ACC112 (cell line): Measurements from ENCODE around the gene CHRDL1.
"Not testable (repeated sequence)": the region's sequence is repeated elsewhere in the genome, so short reads cannot be mapped to it uniquely, and the experiment has no call there.

Source experiments
- H2AFZ ChIP-seq: fragments of 200-600 bp; sonication (generic); one replicate; pipeline ENCODE4 v1.6.0; 2017; ENCODE audit warnings: antibody characterized with exemption, low read length; ENCODE audit not compliant: unreplicated experiment
- H3K27ac ChIP-seq: fragments of 200-600 bp; sonication (generic); 2 replicates; pipeline ENCODE4 v1.5.1; 2014; ENCODE audit warnings: low read depth, mild to moderate bottlenecking, antibody characterized with exemption, low read length, moderate library complexity
- H3K27me3 ChIP-seq: fragments of 200-600 bp; sonication (generic); 2 replicates; pipeline ENCODE4 v1.6.1; 2014; ENCODE audit warnings: mild to moderate bottlenecking, antibody characterized with exemption, low read length, moderate library complexity, mixed read lengths; ENCODE audit not compliant: insufficient read depth
- H3K36me3 ChIP-seq: fragments of 200-600 bp; sonication (generic); 2 replicates; pipeline ENCODE4 v1.6.1; 2016; ENCODE audit warnings: mild to moderate bottlenecking, antibody characterized with exemption, low read length, moderate library complexity, mixed read lengths; ENCODE audit not compliant: insufficient read depth
- H3K4me1 ChIP-seq: fragments of 200-600 bp; sonication (generic); one replicate; pipeline ENCODE4 v1.6.1; 2016; ENCODE audit warnings: low read length, mixed read lengths; ENCODE audit not compliant: insufficient read depth, unreplicated experiment, control insufficient read depth
- H3K4me3 ChIP-seq: fragments of 200-600 bp; sonication (generic); 2 replicates; pipeline ENCODE4 v1.5.1; 2014; ENCODE audit warnings: mild to moderate bottlenecking, low read depth, low read length
- H3K79me2 ChIP-seq: fragments of 200-600 bp; sonication (generic); one replicate; pipeline ENCODE4 v1.6.0; 2016; ENCODE audit warnings: low read length; ENCODE audit not compliant: control insufficient read depth, unreplicated experiment, insufficient read depth

CHRDL1 gene, protein sequence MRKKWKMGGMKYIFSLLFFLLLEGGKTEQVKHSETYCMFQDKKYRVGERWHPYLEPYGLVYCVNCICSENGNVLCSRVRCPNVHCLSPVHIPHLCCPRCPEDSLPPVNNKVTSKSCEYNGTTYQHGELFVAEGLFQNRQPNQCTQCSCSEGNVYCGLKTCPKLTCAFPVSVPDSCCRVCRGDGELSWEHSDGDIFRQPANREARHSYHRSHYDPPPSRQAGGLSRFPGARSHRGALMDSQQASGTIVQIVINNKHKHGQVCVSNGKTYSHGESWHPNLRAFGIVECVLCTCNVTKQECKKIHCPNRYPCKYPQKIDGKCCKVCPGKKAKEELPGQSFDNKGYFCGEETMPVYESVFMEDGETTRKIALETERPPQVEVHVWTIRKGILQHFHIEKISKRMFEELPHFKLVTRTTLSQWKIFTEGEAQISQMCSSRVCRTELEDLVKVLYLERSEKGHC

DNA sequence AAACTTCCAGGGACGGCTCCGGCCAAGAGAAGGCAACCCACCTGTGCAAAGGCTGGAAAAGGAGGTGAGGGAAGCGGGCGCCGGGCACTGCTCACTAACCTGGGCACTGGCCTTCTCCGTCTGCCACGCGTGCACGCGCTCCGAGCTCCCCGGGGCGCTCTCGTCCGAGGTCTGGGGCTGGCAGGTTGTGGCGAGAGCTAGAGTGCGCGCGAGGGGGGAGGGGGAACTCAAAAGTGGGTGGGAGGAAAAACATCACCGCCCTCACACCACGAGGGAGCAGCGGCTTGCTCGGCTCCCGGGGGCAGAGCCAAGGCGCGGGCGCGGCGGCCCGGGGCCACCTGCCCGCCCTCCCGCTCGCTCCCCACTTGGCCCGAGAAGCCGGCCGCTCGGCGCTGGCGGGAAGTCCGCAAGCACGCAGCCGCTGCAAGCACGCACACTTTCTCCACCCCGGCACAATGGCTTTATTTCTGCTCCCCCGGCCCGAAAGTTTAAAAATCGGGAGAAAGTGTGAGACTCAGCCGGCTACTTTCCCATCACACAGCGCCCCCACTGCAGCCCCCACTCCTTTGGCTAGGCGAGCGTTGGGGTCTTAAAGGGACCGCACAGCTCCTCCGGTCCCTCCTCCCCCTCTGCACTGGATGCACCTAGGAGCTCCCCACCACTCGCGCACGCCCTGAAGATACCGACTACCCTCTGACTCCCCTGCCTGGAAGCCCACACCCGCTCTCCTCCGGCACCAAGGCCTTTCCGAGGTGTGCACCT is at the start of gene CHRDL1:
CHRDL1 (minus strand) TSS at position 173 of the 762 bp plus-strand sequence. CDS start 3,636 bp downstream, outside the sequence.
- H3K27me3 ChIP-seq, result peaks cover 26% of the 10 kb centered on the region
- no peak within 1 kb of the TSS for H3K27ac ChIP-seq
- no peak within 1 kb of the TSS for H2AFZ ChIP-seq
- peak within 1 kb of the TSS; percentile 59 for H3K4me3 ChIP-seq
- no peaks in the 10 kb centered on the region for H3K36me3 ChIP-seq
- no peaks in the 10 kb centered on the region for H3K4me1 ChIP-seq
- no peaks in the 10 kb centered on the region for H3K79me2 ChIP-seq

GRCh38 chrX:110836982-110837381 is 41.4 kb upstream of the CHRDL1 start:
- H3K27me3 ChIP-seq, result no peaks in the 10 kb centered on the region
- no peaks in the 10 kb centered on the region for H3K79me2 ChIP-seq
- no peaks in the 10 kb centered on the region for H3K36me3 ChIP-seq
- no peak overlapping the region for H2AFZ ChIP-seq
- H3K27ac ChIP-seq, result no peak overlapping the region
- no peak overlapping the region for H3K4me3 ChIP-seq
- H3K4me1 ChIP-seq, result no peaks in the 10 kb centered on the region

DNA sequence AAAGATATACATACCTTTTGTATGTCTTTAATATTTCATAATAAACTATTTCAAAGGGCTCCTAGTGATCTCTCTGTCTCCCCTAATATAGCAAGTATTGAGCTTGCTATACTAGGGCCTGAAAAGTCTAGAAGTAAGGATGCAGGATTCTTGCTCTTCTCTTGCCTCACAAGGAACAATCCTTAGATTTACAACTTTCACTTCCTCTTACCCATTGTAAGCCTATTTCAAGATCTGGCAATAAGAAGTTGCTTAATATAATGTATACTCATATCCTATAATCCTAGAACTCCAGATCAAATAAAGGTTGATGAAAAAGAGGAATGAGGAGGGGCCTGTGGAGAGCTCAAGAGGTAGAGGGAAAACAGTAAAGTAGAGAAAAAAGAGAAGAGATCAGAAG is 40.8 kb upstream of the CHRDL1 start:
- no peak overlapping the region for H3K4me3 ChIP-seq
- no peak overlapping the region for H2AFZ ChIP-seq
- H3K27ac ChIP-seq, result no peak overlapping the region
- no peaks in the 10 kb centered on the region for H3K27me3 ChIP-seq
- H3K79me2 ChIP-seq, result no peaks in the 10 kb centered on the region
- no peaks in the 10 kb centered on the region for H3K36me3 ChIP-seq
- no peaks in the 10 kb centered on the region for H3K4me1 ChIP-seq

DNA sequence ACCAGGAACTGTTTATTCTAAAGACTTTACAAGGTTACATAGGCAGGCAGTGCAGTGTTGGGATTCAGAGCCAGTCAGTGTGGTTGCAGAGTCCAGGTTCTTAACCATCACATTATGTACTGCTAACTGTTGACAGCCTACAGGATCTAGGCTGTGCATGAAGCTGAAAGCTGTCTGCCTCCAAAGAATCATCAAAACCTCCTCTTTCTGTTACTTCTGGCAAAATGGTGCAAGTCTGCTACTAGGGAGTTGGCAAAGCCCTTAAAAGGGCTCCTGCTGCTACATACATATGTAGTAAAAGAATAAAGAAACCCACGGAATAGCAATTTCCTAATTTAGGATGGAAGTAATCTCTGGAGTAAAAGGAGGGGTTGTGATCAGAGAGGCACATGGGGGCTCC is 40.4 kb upstream of the CHRDL1 start:
- no peak overlapping the region for H3K4me3 ChIP-seq
- H3K27me3 ChIP-seq, result no peaks in the 10 kb centered on the region
- H3K4me1 ChIP-seq, result no peaks in the 10 kb centered on the region
- no peak overlapping the region for H2AFZ ChIP-seq
- no peaks in the 10 kb centered on the region for H3K36me3 ChIP-seq
- H3K79me2 ChIP-seq, result no peaks in the 10 kb centered on the region
- no peak overlapping the region for H3K27ac ChIP-seq

GRCh38 chrX:110825972-110826371 is 30.4 kb upstream of the CHRDL1 start:
- H3K4me1 ChIP-seq, result no peaks in the 10 kb centered on the region
- no peak overlapping the region for H2AFZ ChIP-seq
- H3K79me2 ChIP-seq, result no peaks in the 10 kb centered on the region
- no peaks in the 10 kb centered on the region for H3K27me3 ChIP-seq
- H3K4me3 ChIP-seq, result no peak overlapping the region
- no peak overlapping the region for H3K27ac ChIP-seq
- no peaks in the 10 kb centered on the region for H3K36me3 ChIP-seq

GRCh38 chrX:110816543-110816942 is 20.9 kb upstream of the CHRDL1 start:
- H3K27me3 ChIP-seq, H3K4me1 ChIP-seq, H3K36me3 ChIP-seq, H3K79me2 ChIP-seq, H3K4me3 ChIP-seq, H2AFZ ChIP-seq, H3K27ac ChIP-seq: not testable (repeated sequence)

DNA sequence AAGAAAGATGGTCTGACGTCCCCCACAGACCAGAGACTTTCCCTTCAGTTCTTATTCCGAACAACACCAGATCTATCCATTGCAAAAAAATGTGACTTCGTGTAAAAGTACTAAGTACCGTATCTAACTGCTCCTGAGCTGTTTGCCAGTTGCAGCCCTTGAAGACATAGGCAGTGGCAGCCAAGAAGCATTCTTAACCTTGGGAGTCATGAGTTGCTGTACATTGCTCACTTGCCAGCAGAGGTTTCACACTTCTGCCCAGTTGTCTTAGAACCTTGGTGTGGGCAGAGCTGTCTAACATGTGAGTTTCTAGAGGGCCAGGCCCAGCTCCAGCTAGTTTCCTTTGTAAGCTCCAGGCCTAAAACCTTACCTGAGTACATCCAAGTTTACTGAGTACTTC is 10.5 kb upstream of the CHRDL1 start:
- Histone ChIP-seq H3K27me3 (no peaks in the 10 kb centered on the region), H3K4me3 (no peak overlapping the region), H3K79me2 (no peaks in the 10 kb centered on the region)

DNA sequence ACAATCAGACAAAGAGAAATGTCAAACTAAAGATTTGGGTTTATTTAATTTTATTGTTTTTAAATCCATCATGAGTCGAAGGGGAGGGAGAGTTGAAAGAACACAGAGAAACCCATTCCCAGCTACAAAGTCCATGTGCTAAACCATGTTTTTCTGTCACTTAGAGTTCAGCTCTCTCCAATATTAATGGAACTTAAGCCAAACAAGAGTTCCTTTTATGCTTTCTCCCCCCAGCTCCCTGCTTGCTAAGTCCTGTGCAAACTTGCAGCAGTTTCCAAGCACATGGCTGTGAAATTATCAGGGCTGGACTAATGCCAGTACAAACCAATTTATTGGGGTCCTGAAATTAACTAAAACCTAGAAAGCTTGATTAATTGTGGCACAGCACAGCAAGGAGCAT is 9.7 kb upstream of the CHRDL1 start:
- no peaks in the 10 kb centered on the region for H3K27me3 ChIP-seq
- no peak overlapping the region for H3K27ac ChIP-seq
- no peak overlapping the region for H3K4me3 ChIP-seq
- no peaks in the 10 kb centered on the region for H3K79me2 ChIP-seq
- no peaks in the 10 kb centered on the region for H3K4me1 ChIP-seq
- no peak overlapping the region for H2AFZ ChIP-seq
- H3K36me3 ChIP-seq, result no peaks in the 10 kb centered on the region

More for the DNA sequence above, 10.5 kb upstream of the CHRDL1 start:
- no peak overlapping the region for H3K27ac ChIP-seq
- no peaks in the 10 kb centered on the region for H3K4me1 ChIP-seq
- H3K36me3 ChIP-seq, result no peaks in the 10 kb centered on the region
- H2AFZ ChIP-seq, result no peak overlapping the region

- H3K79me2 ChIP-seq, result no peaks in the 10 kb centered on the region
- no peak overlapping the region for H3K4me3 ChIP-seq
- no peak overlapping the region for H3K27ac ChIP-seq
- no peak overlapping the region for H2AFZ ChIP-seq
- H3K4me1 ChIP-seq, result no peaks in the 10 kb centered on the region
- no peaks in the 10 kb centered on the region for H3K27me3 ChIP-seq
- H3K36me3 ChIP-seq, result no peaks in the 10 kb centered on the region
Observed at GRCh38 chrX:110804446-110804845, 8.8 kb upstream of the CHRDL1 start.

GRCh38 chrX:110803506-110803905 is 7.9 kb upstream of the CHRDL1 start:
- no peaks in the 10 kb centered on the region for H3K27me3 ChIP-seq
- no peaks in the 10 kb centered on the region for H3K79me2 ChIP-seq

DNA sequence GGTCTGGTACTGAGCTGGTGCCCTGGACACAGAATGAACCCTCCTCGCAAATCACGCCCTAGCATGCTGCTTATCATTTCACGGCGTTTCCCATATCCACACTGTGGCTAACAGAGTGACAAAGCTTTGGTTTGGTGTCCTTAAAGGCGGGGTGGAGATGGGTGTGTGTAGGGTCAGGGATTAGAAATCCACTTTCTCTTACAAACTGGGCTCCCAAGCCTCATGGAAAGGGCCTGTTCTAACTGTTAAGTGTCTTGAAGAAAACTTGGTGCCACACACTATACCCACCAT is 735 bp upstream of the CHRDL1 start:
- H2AFZ ChIP-seq, result no peak overlapping the region
- peak overlapping the region; percentile 59 for H3K4me3 ChIP-seq
- H3K4me1 ChIP-seq, result no peaks in the 10 kb centered on the region
- peaks cover 26% of the 10 kb centered on the region for H3K27me3 ChIP-seq
- H3K36me3 ChIP-seq, result no peaks in the 10 kb centered on the region
- H3K79me2 ChIP-seq, result no peaks in the 10 kb centered on the region
- no peak overlapping the region for H3K27ac ChIP-seq

More at GRCh38 chrX:110803506-110803905, 7.9 kb upstream of the CHRDL1 start:
- H3K4me3 ChIP-seq, result no peak overlapping the region
- H3K36me3 ChIP-seq, result no peaks in the 10 kb centered on the region
- H3K27ac ChIP-seq, result no peak overlapping the region
- H3K4me1 ChIP-seq, result no peaks in the 10 kb centered on the region
- no peak overlapping the region for H2AFZ ChIP-seq
